ENCODE data around the gene UBE2I.
"Not testable (repeated sequence)": the region's sequence is repeated elsewhere in the genome, so short reads cannot be mapped to it uniquely, and the experiment has no call there.

The UBE2I gene

DNA sequence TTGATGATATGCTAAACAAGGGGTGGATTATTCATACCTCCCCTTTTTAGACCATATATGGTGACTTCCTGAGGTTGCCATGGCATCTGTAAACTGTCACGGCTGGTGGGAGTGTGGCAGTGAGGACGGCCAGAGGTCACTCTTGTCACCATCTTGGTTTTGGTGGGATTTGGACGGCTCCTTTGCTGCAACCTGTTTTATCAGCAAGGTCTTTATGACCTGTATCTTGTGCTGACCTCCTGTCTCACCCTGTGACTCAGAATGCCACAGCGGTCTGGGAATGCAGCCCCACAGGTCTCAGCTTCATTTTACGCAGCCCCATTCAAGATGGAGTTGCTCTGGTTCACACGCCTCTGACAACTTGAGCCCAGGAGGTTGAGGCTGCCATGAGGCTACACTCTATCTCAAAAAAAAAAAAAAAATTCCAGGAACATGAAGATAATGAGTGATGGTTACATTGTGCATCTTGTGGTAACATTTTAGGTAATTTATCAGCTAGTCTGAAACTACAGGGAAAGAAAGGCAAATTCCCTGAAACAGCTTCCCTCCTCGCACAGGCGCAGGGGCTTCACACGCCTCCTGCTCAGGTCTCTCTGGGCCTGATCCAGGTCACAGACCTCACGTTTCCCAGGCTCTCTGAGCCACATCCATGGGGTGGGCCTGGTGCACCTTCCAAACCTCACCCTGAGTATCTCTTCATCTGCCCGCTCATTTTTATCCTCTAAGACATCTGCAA is 15.3 kb upstream of the UBE2I start:
- DNase-seq = no peak

- no peak for DNase-seq
Measured at GRCh38 chr16:1295465-1295864, 14.0 kb upstream of the UBE2I start.

DNA sequence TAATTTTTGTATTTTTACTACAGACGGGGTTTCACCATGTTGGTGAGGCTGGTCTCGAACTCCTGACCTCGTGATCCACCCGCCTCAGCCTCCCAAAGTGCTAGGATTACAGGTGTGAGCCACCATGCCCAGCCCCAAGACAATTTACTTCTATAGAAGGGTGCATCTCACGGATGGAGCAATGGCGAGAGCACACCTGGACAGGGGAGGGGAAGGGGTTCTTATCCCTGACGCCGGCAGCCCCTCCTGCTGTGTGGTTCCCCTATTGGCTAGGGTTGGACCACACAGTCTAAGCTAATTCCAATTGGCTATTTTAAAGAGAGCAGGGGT is 12.8 kb upstream of the UBE2I start:
- not testable (repeated sequence) for DNase-seq

DNA sequence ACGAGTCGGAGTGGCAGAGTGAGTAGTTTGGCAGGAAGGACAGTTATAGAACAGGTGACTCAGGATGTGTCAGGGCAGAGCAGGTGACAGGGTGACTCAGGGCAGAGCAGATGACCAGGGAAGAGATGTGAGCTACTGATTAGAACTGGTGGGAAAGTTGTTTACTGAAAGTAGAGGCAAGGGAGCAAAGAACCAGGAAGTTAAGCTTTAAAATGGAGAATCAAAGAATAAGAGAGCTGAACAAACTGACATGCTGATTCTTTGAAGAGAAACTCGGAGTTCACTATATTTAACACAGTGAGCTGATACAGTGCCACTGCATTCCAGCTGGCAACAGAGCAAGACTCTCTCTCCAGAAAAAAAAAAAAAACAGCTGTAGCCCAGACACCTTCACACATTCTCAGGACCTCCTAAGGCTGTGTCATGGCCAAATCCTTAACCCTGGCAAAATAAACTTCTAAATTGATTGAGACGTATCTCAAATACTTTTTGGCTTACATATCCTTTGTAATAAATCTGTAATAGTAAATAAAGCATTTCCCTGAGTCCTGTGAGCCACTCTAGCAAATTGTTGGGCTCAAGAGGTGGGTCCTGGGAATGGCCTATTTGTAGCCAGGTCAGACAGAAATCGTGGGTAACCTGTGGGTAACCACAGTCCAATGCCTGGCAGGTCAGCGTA is 12.3 kb upstream of the UBE2I start:
- DNase-seq = no peak

DNA sequence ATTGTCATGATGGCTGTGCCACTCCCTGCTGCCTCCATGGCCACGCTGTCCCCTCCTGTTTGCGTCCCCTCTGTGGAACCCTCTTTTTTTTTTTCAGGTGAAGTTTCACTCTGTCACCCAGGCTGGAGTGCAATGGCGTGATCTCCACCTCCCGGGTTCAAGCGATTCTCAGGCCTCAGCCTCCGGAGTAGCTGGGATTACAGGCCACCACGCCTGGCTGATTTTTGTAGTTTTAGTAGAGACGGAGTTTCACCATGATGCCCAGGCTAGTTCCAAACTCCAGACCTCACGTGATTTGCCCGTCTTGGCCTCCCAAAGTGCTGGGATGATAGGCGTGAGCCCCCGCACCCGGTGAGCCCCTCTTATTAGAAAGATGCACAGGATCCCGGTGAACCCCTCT is 11.0 kb upstream of the UBE2I start:
- no peak for DNase-seq

- DNase-seq = no peak
Measured at GRCh38 chr16:1299012-1299867, 10.2 kb upstream of the UBE2I start.

DNA sequence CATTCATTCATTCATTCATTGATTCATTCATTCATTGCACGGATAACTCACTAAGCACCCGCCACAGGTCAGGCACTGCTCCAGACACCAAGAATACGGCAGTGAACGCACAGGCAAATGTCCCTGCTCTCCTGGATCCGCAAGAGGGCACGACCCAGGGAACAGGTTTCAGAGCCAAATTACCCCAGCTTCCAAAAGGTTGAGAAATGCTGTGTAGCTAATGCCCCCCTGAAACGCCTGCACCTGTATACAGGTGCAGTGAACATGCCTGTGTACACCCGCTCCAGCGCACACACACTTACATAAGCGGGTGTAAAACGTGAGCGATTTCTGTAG is 9.6 kb upstream of the UBE2I start:
- no peak for DNase-seq

- DNase-seq = peak in 1 of 2 donors; percentile 31
Measured at GRCh38 chr16:1300664-1301476, 8.6 kb upstream of the UBE2I start.

- DNase-seq = no peak
Measured at GRCh38 chr16:1301562-1301961, 7.9 kb upstream of the UBE2I start.

DNA sequence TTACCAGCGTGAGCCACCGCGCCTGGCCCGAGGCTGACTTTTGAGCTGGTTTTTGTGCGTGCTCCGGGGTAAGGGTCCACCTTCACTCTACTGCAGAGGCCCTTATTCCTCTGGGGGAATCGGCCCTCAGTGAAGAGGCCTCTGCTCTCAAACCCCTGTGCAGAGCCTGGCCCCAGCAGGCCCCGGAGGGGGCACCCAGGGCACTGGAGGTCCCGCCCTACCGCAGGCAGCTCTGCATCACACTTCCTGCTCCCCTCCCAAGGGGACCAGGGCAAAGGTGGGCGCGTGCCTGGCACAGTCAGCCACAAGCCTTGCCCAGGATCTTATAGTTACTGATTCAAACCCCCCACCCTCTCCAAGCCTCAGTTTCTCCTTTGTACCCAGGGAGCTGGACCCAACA is 3.6 kb upstream of the UBE2I start:
- DNase-seq = no peak

DNA sequence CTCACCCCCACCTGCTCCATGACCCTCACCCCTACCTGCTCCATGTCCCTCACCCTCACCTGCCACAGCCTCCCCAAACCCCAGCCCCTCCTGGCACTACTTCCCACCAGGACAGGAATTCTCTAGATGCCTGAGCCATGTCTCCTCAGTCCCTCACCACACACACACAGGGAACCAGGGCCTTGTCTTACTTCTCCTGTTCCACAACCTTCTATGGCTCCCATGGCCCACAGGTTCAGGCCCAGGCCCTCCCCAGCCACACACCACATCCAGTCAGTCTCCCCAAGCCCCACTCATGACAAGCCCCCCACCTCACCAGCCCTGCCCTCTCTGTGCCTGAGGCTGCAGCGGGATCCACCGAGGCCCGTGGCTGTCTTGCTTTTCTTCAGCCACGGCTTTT is 3.1 kb upstream of the UBE2I start:
- DNase-seq = no peak

DNA sequence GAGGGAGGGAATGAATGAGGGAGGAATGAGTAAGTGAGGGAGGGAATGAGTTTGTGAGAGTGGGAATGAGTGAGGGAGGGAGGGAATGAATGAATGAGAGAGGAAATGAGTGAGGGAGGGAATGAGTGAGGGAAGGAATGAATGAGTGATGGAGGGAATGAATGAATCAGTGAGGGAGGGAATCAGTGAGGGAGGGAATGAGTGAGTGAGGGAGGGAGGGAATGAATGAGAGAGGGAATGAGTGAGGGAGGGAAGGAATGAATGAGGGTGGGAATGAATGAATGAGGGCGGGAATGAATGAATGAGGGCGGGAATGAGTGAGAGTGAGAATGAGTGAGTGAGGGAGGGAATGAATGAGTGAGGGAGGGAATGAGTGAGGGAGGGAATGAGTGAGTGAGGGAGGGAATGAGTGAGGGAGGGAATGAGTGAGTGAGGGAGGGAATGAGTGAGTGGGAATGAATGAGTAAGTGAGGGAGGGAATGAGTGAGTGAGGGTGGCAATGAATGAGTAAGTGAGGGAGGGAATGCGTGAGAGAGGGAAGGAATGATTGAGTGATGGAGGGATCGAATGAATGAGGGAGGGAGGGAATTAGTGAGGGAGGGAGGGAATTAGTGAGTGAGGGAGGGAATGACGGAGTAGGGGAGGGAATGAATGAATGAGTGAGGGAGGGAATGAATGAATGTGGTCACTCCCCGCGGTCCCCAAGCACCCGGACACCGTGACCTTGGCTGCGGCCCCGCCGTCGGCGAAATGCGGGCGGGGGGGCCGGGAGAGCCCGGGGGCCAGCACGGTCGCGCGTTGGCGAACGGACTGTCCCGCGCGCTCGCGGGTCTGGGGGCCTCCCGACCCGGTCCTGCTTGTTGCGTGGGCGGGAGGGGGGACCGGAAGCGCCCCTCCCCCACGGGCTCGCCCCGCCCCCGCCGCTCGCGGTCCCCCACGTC is 1.1 kb upstream of the UBE2I start:
- DNase-seq = no peak

DNA sequence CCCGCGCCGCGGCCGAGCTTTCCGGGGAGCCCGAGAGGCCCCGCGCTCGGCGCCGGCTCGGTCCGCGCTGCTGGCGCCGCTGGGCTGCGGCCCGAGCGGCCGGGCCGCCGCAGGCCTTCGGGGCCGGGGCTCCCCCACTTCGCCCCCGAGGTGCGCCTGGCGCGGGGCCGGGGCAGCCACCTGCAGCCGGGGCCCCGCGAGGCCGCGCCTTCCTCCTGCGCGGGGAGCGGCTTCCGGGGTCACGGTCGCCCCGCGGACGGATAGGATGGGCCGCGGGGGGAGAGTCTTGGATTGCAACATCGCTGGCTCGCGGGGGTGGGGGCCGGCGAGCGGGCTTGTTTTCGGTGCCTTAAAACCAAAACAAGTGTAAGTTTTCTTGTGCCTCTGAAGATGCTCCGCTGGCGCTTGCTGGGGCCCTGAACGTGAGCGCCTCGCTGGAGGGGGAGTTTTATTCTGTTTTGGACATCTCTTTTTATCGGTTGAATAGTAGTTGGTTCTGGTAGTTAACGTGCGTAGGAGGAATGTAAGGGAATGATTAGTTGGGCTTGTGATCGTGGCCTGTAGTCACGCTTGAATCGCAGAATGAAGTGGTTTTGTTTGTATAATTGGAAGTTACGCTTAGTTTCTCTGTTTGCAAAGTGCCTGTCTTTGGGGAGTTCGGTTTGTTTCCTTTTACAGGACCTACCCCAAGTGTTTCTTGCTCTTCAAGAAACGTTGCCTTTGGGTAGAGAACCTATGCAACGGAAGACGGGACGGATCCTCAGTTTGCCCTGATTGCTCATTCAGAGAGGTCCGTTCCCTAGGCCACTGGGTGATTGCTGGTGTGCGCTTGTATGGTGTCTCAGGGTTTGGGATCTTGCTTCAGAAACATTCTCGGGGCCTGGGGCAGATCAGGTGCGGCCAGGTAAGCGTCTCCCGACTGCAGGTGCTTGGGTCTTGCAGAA is 724 bp downstream of the UBE2I start:
- DNase-seq = no peak

- no peak for DNase-seq
Measured at GRCh38 chr16:1310832-1311200, 1.4 kb downstream of the UBE2I start.

GRCh38 chr16:1311212-1311737 is 1.8 kb downstream of the UBE2I start:
- no peak for DNase-seq

DNA sequence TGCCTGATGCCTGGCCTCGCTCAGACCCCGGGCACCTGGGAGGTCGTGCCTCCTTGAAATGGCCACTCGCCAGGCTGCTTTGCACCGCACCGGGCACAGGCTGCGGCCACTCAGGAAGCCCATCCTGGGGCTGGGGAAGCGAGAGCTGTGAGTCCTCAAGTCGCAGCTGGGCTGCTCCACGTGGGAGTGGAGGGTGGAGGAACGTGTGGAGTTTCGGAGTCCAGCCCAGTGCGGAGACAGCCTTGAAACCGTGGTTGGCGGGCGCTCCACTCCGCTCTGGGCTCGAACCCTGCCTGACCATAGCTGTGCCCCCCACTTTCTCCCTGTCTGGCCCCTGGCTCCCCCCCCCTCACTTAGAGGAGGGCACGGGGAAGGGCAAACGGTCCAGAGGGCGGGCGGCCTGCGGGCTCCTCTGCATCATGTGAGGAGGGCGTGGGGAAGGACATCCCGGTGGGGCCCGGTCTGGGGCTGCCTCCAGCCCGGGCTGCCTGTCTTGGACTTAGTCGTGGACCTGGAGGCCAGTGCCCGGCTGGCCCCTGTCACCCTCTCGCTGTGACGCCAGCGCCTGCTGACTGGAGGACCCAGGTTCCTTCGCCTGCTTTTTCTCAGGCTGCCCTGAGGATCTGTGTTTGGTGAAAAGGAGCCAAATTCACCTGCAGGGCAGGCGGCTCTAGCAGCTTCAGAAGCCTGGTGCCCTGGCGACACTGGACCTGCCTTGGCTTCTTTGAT is 2.5 kb downstream of the UBE2I start:
- DNase-seq = no peak

- DNase-seq = no peak
Measured at GRCh38 chr16:1312467-1312816, 3.0 kb downstream of the UBE2I start.

DNA sequence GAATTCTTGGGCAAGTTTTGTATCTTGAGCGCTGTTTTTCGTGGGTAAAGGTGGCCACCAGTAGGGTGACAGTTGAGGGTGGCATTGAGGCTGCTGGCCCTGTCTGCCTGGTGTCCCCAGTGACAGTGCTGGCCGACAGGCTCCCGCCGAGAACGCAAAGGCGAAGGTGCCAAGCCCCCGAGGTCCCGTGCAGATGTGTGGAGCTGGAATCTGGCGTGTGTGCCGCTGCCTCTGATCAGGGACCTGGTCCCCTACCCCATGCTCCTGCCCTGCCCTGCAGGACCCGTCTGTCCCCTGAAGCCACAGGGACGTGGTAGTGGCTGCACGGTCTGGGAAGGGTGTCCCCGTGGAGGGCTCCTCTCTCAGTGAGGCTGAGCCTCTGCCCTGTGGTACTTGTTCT is 3.5 kb downstream of the UBE2I start:
- DNase-seq = no peak

GRCh38 chr16:1313721-1314369 is 4.4 kb downstream of the UBE2I start:
- no peak for DNase-seq

Measured in hippocampal formation (tissue), 2 donors.